Measurements from ENCODE around the gene NFIA.
"Not testable (repeated sequence)": the region's sequence is repeated elsewhere in the genome, so short reads cannot be mapped to it uniquely, and the experiment has no call there.

NFIA gene

DNA sequence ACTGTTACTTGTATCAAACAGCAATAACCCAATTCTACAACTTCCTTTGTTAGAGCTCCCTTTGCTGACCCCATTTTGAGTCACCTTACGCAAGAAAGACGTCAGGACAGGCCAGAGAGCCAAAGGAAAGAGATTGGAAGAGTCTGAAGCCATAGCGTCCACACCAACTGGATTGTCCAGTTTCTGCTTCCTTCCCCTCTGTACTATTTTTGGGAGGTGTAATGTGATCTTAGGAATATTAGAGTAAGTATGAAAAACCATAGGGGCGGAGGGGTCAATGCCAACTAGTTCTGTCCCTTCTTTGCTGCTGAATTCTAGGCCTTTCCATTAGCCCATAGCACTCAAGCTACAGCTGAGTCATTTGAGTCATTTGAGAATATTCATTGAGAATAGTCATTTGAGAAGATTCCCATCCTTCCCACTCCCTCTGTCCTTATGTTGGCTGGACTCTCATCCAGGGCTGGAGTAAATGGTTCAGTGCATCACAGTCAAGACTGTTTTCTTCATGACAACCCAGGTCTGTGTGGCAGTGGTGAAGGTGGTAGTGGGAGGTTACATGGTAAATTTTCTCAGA lies 14.8 kb upstream of the NFIA start:
- Histone ChIP-seq H3K4me3 (ENCODE audit: low read length) (no peak overlapping the region), H3K9me3 (replicated peaks; ENCODE audit: low read length) (no peaks in the 10 kb centered on the region), H3K9ac (ENCODE audit: low read depth, low read length) (no peak overlapping the region), H3K27me3 (ENCODE audit: control insufficient read depth, insufficient read depth, low read length) (no peaks in the 10 kb centered on the region), H3K4me2 (ENCODE audit: low read length) (no peak overlapping the region), H3K4me1 (ENCODE audit: control insufficient read depth, insufficient read depth, low read length) (no peaks in the 10 kb centered on the region), H3K36me3 (ENCODE audit: insufficient read depth, low read length) (no peaks in the 10 kb centered on the region)

DNA sequence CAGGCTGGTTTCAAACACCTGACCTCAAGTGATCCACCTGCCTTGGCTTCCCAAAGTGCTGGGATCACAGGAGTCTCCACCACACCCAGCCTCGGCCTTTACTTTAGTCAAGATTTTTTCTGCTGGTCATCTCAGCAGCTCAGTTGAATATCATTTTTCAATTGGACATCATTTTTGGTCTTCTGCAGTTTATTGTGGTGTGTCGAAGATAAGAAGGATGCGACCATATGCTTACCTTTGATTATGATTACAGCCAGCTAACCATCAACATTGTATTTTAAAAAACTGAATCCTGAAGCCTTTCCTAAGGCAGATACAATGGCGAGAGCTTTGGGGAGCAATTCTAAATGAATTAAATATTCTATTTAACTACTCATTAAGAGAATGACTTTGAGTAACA lies 12.3 kb upstream of the NFIA start:
- Histone ChIP-seq H3K4me1 (ENCODE audit: control insufficient read depth, insufficient read depth, low read length) (no peaks in the 10 kb centered on the region), H3K4me3 (ENCODE audit: low read length) (no peak overlapping the region), H3K27me3 (ENCODE audit: control insufficient read depth, insufficient read depth, low read length) (no peaks in the 10 kb centered on the region), H3K9me3 (replicated peaks; ENCODE audit: low read length) (no peaks in the 10 kb centered on the region), H3K4me2 (ENCODE audit: low read length) (no peak overlapping the region), H3K36me3 (ENCODE audit: insufficient read depth, low read length) (no peaks in the 10 kb centered on the region), H3K9ac (ENCODE audit: low read depth, low read length) (no peak overlapping the region)

DNA sequence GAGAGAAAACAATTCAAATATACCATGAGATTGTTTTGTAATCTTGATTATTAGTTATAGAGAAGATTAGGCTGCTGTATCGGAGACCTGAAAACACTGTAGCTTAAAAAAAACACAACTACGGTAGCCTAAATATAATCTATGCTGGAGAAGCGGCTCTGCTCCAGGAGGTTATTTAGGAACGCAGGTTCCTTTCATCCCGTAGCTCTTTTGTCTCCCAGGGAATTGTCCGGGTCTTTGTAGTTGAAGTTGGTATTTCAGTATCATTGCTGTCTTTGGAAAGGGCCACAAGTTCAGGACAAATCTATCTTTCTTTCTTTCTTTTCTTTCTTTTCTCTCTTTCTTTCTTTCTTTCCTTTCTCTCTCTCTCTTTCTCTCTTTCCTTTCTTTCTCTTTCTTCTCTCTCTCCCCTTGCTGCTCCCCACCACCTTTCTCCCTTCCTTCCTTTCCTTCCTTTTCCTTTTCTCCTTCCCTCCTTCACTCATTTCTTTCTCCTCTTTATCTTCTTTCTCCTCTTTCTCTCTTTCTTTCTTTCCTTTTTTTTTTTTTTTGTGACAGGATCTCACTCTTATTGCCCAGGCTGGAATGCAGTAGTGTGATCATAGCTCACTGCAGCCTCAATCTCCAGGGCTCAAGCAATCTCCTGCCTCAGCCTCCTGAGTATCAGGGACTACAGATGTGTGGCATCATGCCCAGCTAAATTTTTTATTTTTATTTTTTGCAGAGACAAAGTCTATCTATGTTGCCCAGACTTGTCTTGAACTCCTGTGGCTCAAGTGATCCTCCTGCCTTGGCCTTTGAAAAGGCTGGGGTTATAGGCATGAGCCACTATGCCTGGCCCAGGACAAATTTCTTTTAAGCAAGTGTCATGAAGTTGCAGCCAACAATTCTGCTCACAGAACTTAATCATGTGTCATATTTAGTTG lies 10.9 kb upstream of the NFIA start:
- no peaks in the 10 kb centered on the region for H3K9me3 ChIP-seq (replicated peaks; ENCODE audit: low read length)
- no peak overlapping the region for H3K4me3 ChIP-seq (ENCODE audit: low read length)
- H3K27me3 ChIP-seq (ENCODE audit: control insufficient read depth, insufficient read depth, low read length), result no peaks in the 10 kb centered on the region
- H3K9ac ChIP-seq (ENCODE audit: low read depth, low read length), result no peak overlapping the region
- peaks cover 5% of the 10 kb centered on the region for H3K4me1 ChIP-seq (ENCODE audit: control insufficient read depth, insufficient read depth, low read length)
- no peak overlapping the region for H3K4me2 ChIP-seq (ENCODE audit: low read length)
- H3K36me3 ChIP-seq (ENCODE audit: insufficient read depth, low read length), result no peaks in the 10 kb centered on the region

DNA sequence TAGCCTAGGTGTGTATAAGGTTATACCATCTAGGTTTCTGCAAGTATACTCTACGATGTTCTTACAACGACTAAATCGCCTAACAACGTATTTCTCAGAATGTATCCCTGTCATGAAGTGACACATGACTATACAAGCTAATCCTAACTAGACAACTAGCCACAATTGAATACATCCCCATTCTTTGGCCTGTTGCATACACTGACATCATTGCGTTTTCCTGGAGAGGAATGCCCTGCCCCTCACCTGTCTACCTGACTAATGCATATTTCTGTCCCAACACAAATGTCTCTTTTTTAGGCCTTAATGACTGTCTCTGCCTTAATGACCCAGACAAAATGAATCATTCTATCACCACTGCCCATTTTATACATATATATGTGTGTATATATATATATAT lies 8.5 kb upstream of the NFIA start:
- no peak overlapping the region for H3K4me2 ChIP-seq (ENCODE audit: low read length)
- no peak overlapping the region for H3K4me3 ChIP-seq (ENCODE audit: low read length)

DNA sequence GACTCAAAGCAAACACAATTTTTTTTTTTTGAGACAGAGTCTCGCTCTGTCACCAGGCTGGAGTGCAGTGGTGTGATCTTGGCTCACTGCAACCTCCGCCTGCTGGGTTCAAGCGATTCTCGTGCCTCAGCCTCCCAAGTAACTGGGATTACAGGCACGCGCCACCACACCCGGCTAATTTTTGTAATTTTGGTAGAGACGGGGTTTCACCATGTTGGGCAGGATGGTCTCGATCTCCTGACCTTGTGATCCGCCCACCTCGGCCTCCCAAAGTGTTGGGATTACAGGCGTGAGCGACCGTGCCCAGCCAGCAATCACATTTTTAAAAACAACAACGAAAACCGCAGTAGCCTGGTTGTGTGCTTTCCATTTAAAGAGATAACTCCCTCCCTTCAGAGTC lies 6.5 kb upstream of the NFIA start:
- H3K36me3 ChIP-seq (ENCODE audit: insufficient read depth, low read length); H3K4me3 ChIP-seq (ENCODE audit: low read length); H3K9me3 ChIP-seq (replicated peaks; ENCODE audit: low read length); H3K9ac ChIP-seq (ENCODE audit: low read depth, low read length); H3K27me3 ChIP-seq (ENCODE audit: control insufficient read depth, insufficient read depth, low read length): not testable (repeated sequence)
- Histone ChIP-seq H3K4me1 (ENCODE audit: control insufficient read depth, insufficient read depth, low read length) (peaks cover 35% of the 10 kb centered on the region), H3K4me2 (ENCODE audit: low read length) (peak overlapping the region; percentile 83)

More for the DNA sequence above, 8.5 kb upstream of the NFIA start:
- H3K9me3 ChIP-seq (replicated peaks; ENCODE audit: low read length), result no peaks in the 10 kb centered on the region
- H3K36me3 ChIP-seq (ENCODE audit: insufficient read depth, low read length), result no peaks in the 10 kb centered on the region
- H3K4me1 ChIP-seq (ENCODE audit: control insufficient read depth, insufficient read depth, low read length), result peaks cover 17% of the 10 kb centered on the region
- H3K27me3 ChIP-seq (ENCODE audit: control insufficient read depth, insufficient read depth, low read length), result no peaks in the 10 kb centered on the region
- H3K9ac ChIP-seq (ENCODE audit: low read depth, low read length), result no peak overlapping the region

DNA sequence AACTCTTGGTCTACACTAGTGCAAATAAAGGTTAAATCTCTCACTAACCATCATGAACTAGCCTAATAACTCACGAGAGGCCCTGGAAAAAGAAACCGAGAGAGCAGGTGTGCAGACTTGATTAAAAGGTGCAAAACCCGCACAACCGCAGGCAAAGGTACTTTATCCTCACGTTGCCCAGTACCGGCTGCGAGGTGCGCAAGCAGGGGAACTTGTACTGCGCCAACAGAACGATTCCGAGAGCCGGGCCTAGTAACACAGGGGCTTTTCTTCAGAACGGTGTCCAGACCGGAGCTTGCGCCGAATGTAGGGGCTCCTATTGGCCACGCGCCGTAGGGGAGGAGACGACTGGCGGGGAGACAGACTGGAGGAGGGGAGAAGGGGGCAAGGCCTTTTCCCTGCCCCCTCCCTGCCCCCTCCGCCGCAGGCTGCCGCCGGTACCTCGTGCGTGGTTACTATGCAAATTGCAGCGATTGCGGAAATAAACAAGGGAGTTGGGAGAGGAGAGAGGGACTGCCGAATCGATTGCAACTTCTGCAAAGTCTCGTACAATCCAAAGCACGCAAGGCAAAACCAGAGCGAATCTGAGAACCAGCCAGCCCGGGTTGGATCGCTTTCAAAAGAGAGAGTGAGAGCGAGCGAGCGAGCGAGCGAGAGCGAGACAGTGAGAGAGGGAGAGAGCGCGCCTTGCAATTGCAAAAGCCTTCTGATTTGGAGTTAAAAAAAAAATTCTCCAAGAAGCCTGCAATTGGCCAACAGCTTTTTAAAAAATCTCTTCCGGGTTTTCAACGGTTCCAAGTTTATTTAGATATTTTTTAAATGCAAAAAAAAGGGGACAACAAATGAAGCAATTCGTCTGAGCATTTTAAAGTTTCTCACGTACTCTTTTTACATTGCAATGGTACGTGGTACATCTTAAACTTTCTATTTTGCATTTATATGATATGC lies 5.4 kb upstream of the NFIA start:
- Histone ChIP-seq H3K36me3 (ENCODE audit: insufficient read depth, low read length) (no peaks in the 10 kb centered on the region), H3K4me1 (ENCODE audit: control insufficient read depth, insufficient read depth, low read length) (peaks cover 42% of the 10 kb centered on the region), H3K9ac (ENCODE audit: low read depth, low read length) (peak overlapping the region; percentile 76), H3K4me3 (ENCODE audit: low read length) (peak overlapping the region; percentile 80), H3K27me3 (ENCODE audit: control insufficient read depth, insufficient read depth, low read length) (no peaks in the 10 kb centered on the region), H3K9me3 (replicated peaks; ENCODE audit: low read length) (no peaks in the 10 kb centered on the region), H3K4me2 (ENCODE audit: low read length) (peak overlapping the region; percentile 83)

DNA sequence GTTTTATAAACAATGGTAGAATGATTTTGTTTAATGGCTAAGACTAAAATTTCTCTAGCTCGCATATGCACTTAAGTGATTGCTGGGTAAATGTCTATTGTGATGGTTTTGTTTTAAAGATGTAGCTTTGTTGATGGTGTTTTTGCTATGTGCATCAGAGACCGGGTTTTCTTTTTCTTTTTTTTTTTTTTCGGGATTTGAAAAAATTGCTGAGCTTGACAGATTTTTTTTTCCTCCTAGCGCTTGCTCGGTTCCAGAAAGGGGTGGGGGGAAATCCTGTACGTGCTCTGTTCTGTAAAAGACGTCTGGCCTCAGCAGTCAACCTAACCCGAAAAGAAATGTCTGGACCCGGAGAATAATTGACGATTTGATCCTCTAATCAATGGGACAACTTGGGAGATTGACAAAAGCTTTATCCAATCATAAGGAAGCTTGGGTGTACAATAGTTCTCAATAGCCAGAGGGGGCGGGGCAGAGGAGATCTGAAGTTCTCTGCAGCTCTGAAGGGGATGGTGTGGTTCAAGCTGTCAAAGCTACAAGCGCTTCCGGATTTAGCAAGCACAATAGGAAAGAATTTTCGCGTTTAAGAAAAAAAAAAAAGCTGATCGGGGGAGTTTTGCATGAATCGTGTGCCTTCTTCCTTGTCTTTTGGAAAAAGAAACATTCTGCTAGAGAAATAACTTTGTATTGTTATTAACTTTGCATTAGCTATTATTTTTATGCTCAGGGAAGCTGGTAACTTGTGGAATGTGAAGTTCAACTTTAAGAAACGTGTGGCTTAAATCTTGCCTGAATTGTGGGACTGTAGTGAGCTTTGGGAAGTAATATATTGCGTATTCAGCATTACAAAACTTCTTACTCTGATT lies 4.5 kb upstream of the NFIA start:
- Histone ChIP-seq H3K9ac (ENCODE audit: low read depth, low read length) (peak overlapping the region; percentile 76), H3K4me3 (ENCODE audit: low read length) (peak overlapping the region; percentile 80)

DNA sequence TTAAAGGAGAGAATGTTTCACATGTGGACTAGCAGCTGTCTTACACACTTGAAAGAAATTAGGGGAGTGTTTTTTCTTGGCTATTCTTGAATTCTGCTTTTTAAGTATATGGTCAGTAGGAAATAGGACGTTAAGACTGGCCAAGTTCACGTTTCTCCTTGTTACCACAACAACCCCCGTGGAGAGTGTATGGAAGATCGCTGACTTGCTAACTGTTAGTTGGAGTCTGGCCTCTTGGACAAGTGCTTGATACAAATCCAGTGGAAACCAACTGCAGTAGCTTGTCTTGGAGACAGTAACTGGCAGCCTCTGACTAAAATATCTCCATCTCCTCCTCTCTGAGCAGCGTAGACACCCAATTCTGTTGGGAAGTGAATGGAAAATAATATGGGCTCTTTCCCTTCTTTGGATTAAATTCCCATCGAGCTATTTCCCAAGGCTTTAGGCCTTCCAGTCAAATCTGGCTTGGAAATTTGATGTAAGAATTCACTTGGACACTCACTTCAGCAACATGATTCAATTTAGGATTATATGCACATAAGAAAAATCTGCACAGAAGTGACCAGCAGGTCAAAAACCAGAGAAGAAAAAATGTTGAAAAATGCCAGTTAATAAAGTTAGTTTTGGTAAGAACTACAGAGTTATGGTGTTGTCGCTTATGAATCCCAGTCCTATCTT lies 3.6 kb upstream of the NFIA start:
- H3K4me1 ChIP-seq (ENCODE audit: control insufficient read depth, insufficient read depth, low read length), result peaks cover 42% of the 10 kb centered on the region
- H3K9ac ChIP-seq (ENCODE audit: low read depth, low read length), result peak overlapping the region; percentile 59
- no peaks in the 10 kb centered on the region for H3K36me3 ChIP-seq (ENCODE audit: insufficient read depth, low read length)
- no peaks in the 10 kb centered on the region for H3K9me3 ChIP-seq (replicated peaks; ENCODE audit: low read length)
- peak overlapping the region; percentile 80 for H3K4me3 ChIP-seq (ENCODE audit: low read length)
- no peaks in the 10 kb centered on the region for H3K27me3 ChIP-seq (ENCODE audit: control insufficient read depth, insufficient read depth, low read length)
- H3K4me2 ChIP-seq (ENCODE audit: low read length), result peak overlapping the region; percentile 83

More for the DNA sequence above, 4.5 kb upstream of the NFIA start:
- peaks cover 42% of the 10 kb centered on the region for H3K4me1 ChIP-seq (ENCODE audit: control insufficient read depth, insufficient read depth, low read length)
- H3K27me3 ChIP-seq (ENCODE audit: control insufficient read depth, insufficient read depth, low read length), result no peaks in the 10 kb centered on the region
- H3K9me3 ChIP-seq (replicated peaks; ENCODE audit: low read length), result no peaks in the 10 kb centered on the region
- H3K4me2 ChIP-seq (ENCODE audit: low read length), result peak overlapping the region; percentile 83
- H3K36me3 ChIP-seq (ENCODE audit: insufficient read depth, low read length), result no peaks in the 10 kb centered on the region

DNA sequence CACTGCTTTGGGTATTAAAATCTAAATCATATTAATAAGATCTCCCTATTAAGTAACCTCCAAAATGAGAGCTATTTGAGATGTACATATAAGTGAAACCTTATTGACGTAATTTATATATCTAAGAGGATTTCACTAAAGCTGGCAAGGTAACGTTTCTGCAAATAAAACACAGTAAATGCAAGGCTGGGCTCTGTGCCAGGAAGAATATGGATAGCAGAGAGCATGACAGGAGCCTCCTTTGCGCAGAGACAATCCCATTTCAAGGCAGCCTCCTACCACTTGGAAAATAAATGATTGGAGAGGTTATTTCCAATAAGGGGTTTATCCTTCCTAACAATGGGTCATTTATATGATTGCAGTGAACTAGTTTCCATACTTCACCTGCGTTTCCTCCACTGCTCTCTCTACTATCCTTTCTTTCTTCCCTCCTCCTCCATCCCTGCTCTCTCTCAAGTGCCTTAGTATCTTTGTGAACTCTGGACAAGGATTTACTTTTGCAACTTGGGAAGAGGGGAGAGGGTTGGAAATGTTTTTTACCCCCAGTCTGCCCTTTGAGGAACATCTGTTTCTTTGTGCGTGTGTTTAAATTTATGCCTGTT lies 3.0 kb upstream of the NFIA start:
- H3K4me2 ChIP-seq (ENCODE audit: low read length), result peak overlapping the region; percentile 83
- H3K4me3 ChIP-seq (ENCODE audit: low read length), result peak overlapping the region; percentile 41
- no peaks in the 10 kb centered on the region for H3K27me3 ChIP-seq (ENCODE audit: control insufficient read depth, insufficient read depth, low read length)
- H3K4me1 ChIP-seq (ENCODE audit: control insufficient read depth, insufficient read depth, low read length), result peaks cover 42% of the 10 kb centered on the region
- H3K36me3 ChIP-seq (ENCODE audit: insufficient read depth, low read length), result no peaks in the 10 kb centered on the region
- H3K9me3 ChIP-seq (replicated peaks; ENCODE audit: low read length), result no peaks in the 10 kb centered on the region
- peak overlapping the region; percentile 72 for H3K9ac ChIP-seq (ENCODE audit: low read depth, low read length)

DNA sequence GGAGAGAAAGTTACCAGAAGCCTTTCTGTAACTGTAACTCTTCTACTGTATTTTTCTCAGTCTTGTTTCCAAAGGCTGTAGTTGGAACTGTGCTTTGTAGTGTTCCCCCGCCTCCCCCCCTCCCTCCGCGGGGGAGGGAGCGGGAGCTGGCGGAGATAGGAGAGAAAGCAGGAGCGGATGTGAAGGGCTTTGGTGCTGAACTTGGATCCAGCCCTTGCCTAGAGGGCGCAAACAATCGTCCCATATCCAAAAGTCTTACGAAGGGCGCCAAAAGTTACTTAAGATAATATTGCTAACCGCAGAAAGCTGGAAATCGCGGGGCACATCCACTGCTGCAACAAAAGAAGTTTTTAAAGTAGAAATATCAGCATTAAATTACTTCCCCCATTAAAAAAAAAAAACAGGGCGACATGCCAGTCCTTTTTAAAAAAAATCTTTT lies 2.4 kb upstream of the NFIA start:
- H3K9me3 ChIP-seq (replicated peaks; ENCODE audit: low read length), result no peaks in the 10 kb centered on the region
- H3K4me3 ChIP-seq (ENCODE audit: low read length), result peak overlapping the region; percentile 41
- peaks cover 42% of the 10 kb centered on the region for H3K4me1 ChIP-seq (ENCODE audit: control insufficient read depth, insufficient read depth, low read length)
- no peaks in the 10 kb centered on the region for H3K36me3 ChIP-seq (ENCODE audit: insufficient read depth, low read length)
- no peaks in the 10 kb centered on the region for H3K27me3 ChIP-seq (ENCODE audit: control insufficient read depth, insufficient read depth, low read length)
- H3K9ac ChIP-seq (ENCODE audit: low read depth, low read length), result peak overlapping the region; percentile 72
- peak overlapping the region; percentile 83 for H3K4me2 ChIP-seq (ENCODE audit: low read length)

Data from skeletal muscle satellite cell (primary cell).